GM12872 (cell line): ENCODE results near the gene CST5.

Experiments
- TF ChIP-seq, protein P1 (sequence below): IDR thresholded peaks from 3 replicates; pipeline ENCODE4 v1.5.1; 2011; ENCODE audit warnings: low read depth, mild to moderate bottlenecking, low read length, moderate library complexity; ENCODE audit not compliant: insufficient read depth

CST5 gene

DNA sequence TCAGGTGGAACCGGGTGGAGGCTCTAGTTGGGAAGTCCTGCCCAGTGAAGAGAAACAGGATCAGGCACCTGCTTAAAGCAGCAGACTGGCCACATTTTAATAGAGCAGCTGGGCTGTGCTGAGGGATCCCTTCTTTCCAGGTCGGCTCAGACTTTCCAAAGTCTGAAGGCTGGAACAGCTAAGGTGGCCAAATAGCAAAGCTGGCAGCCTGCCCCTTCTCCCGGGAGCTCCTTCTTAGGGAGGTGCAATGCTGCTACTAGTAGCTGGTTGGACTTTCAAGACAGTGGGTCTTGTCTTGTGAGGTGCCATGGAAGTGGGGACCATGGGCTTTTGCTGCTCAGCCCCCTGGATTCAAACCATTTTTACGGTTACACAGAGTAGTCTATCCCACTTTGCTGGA, 30.7 kb upstream of the CST5 start:
- TF ChIP-seq, protein P1, sequence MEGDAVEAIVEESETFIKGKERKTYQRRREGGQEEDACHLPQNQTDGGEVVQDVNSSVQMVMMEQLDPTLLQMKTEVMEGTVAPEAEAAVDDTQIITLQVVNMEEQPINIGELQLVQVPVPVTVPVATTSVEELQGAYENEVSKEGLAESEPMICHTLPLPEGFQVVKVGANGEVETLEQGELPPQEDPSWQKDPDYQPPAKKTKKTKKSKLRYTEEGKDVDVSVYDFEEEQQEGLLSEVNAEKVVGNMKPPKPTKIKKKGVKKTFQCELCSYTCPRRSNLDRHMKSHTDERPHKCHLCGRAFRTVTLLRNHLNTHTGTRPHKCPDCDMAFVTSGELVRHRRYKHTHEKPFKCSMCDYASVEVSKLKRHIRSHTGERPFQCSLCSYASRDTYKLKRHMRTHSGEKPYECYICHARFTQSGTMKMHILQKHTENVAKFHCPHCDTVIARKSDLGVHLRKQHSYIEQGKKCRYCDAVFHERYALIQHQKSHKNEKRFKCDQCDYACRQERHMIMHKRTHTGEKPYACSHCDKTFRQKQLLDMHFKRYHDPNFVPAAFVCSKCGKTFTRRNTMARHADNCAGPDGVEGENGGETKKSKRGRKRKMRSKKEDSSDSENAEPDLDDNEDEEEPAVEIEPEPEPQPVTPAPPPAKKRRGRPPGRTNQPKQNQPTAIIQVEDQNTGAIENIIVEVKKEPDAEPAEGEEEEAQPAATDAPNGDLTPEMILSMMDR: no peak

DNA sequence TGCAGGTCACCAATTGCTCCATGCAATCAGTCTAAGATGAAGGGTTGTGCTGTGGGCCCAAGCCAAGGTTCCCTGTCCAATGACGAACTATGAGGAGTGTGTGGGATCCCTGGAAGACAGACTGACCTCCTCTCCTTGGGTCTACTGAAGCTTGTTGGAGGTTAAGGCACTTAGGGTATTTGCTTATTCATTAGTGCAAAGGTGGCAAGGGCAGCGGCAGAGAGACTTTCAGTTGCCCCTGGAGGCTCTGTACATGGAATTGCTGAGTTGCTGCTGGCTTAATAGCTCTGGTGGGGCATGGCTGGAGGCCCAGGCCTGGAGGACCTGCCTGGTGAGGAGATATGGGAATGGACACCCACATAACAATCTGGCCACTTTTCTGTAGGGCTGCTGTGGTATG, 29.8 kb upstream of the CST5 start:
- TF ChIP-seq, protein P1: no peak

DNA sequence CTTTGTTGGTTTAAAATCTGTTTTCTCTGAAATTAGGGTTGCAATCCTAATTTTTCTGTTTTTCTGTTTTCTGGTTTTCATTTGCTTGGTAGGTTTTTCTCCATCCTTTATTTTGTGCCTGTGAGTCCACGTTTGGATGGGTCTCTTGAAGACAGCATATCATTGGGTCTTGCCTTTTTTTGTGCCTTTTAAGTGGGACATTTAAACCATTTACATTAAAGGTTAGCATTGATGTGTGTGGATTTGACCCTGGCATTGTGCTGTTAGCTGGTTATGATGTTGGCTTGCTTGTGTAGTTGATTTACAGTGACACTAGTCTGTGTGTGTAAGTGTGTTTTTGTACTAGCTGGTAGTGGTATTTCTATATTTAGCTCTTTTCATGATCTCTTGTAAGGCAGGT, 28.0 kb upstream of the CST5 start:
- TF ChIP-seq, protein P1: no peak

DNA sequence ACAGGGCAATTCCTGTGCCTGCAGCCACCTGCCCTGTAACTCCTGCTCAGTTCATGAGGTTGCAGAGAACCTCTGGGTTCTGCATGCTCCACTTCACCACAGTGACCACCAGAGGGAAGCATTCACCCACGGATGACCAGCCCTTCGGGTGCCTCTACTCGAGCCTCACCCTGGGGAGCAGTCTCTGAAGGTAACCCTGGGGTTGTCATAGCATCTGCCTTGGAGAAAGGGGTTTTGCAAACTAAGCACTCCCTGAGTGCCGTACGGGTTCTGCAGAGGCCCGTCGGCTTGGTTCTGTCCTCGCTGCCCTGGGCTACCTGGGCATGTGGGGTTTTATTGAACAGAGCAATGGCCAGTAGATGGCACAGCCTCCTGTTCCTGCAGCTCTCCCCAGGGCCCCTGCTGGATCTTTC, 10.2 kb upstream of the CST5 start:
- TF ChIP-seq, protein P1: peak; percentile 80

DNA sequence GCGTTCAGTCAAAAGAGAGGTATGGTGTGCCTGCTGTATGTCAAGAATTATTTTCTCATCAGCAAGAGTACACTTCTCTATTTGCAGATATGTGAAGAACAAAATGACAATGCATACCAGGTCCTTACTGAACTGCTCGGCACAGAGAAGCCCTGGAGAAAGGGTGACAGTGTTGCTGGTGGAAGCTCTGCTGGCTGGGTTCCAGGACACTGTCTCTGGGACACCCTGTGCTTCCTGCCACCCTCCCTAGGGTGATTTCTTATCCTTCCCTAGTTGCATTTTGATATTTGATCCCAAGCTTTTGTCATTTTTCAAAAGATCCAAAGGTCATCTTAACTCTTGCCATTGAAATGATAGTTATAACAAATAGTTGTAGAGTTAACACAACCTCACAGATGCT, 8.3 kb upstream of the CST5 start:
- TF ChIP-seq, protein P1: no peak

DNA sequence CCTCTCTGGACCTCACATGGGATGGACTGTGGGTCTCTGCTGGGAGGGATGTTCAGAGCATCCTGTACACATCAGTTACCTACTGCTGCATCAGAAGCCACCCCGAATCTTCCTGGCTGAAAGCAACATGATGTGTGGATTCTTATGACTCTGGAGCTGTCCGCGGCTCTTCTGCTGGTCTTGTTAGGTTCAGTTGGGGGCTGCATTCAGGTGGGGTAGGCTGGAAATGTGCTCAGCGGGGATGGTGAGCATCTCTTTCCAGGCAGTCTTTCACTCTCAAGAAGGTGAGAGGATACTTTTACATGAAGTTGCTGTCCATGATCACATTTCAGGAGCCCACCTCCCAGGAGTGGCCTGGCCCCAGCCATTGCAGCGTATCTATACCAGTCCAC, 5.2 kb upstream of the CST5 start:
- TF ChIP-seq, protein P1: no peak

DNA sequence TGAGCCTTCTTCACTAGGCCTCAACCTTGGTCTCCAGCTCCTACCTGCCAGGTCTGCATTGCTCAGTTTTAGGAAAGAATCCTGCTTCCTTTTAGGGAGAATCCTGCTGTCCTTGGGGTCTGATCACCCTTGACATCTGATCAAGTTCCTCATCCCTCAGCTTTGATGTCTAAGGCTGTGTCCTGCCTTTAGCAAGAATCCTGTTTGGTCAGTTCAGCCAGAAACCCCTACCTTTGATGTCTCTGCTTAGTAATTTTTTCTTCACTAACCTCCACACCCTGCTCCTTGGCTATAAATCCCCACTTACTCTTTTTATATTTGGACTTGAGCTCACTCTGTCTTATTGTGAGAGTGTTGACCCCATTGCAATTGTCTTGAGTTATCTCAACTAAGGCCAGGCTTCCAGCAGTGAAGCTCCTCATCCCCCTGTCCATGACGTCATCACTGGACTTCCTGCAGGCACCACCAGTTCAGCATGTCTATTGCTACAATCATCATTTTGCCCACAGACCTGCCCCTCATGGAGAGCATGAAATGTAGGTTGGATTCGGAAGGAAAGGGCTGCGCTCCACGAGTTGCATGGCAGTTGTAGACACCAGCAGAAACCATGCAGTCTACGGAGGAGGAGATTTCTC, 4.7 kb upstream of the CST5 start:
- TF ChIP-seq, protein P1: no peak
